ENCODE results near the gene FUNDC1. TPM values are rescaled to one million over a fixed set of nuclear protein-coding genes. Genes with fewer than 3 reads are reported as not detected.
A peak's percentile ranks its signal among the peaks of the same experiment; 100 is the strongest.
"Not testable (repeated sequence)": the region's sequence is repeated elsewhere in the genome, so short reads cannot be mapped to it uniquely, and the experiment has no call there.

FUNDC1 gene
- total RNA-seq, 1 donor from 2014 or later, result 17.0 TPM

DNA sequence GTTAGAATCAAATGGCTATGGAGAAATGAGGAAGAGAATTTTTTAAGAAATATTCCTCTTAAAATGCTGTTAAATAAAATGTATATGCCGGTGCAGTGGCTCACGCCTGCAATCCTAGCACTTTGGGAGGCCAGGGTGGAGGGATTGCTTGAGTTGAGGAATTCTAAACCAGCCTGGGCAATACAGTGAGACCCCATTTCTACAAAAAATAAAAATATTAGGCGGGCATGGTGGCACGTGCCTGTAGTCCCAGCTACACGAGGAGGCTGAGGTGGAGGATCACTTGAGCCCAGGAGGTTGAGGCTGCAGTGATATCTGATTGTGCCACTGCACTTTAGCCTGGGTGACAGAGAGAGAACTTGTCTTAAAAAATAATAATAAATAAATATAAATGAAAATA is 7.9 kb upstream of the FUNDC1 start:
- no peak for FAIRE-seq

DNA sequence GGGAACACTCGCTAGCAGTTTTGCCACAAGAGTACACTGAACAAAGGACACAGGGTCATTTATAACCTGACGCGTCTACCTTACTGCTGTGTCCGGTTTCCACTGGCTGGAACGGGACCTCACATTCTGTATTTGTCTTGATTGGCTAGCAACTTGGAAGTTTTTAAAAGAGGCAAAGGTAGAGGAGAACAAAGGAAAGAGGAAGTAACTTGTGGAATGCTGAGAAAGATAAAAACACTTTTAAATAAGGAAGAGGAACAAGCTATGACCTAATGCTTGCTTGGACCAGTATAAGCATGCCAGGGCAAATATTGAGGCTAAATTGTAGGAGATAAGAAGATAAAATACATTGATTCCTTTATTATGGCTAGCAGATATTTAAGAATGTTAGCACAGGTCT is 2.8 kb upstream of the FUNDC1 start:
- not testable (repeated sequence) for H2AFZ ChIP-seq (ENCODE audit: low read depth, low read length); DNase-seq (ENCODE audit: low read depth); H3K27ac ChIP-seq (ENCODE audit: low read depth, low read length); H4K20me1 ChIP-seq (ENCODE audit: insufficient read depth, low read length); H3K36me3 ChIP-seq (ENCODE audit: insufficient read depth, low read length); H3K9me3 Mint-ChIP-seq (ENCODE audit: unreplicated experiment); H3K36me3 Mint-ChIP-seq (ENCODE audit: low read depth, unreplicated experiment); H3K27me3 ChIP-seq (ENCODE audit: insufficient read depth, low read length); H3K4me1 Mint-ChIP-seq (ENCODE audit: low read depth, unreplicated experiment); FAIRE-seq; H3K9ac ChIP-seq (ENCODE audit: low read length); H3K4me1 ChIP-seq (ENCODE audit: insufficient read depth, low read length); H3K4me2 ChIP-seq (ENCODE audit: low read length); H3K27me3 Mint-ChIP-seq (ENCODE audit: low read depth, unreplicated experiment); H3K4me3 ChIP-seq (ENCODE audit: insufficient read depth, low read depth, low read length); H3K9me3 ChIP-seq (ENCODE audit: insufficient read depth, low read depth, low read length); H3K4me3 Mint-ChIP-seq (ENCODE audit: unreplicated experiment)
- H3K79me2 ChIP-seq (ENCODE audit: insufficient read depth, low read length), result peaks cover 20% of the 10 kb centered on the region
- peak overlapping the region; percentile 10 for H3K27ac Mint-ChIP-seq (ENCODE audit: unreplicated experiment)

More for the DNA sequence above, 7.9 kb upstream of the FUNDC1 start:
- H3K27me3 Mint-ChIP-seq (ENCODE audit: low read depth, unreplicated experiment), result no peaks in the 10 kb centered on the region
- no peaks in the 10 kb centered on the region for H3K27me3 ChIP-seq (ENCODE audit: insufficient read depth, low read length)
- H3K4me3 ChIP-seq (ENCODE audit: insufficient read depth, low read depth, low read length), result no peak overlapping the region
- H3K36me3 ChIP-seq (ENCODE audit: insufficient read depth, low read length), result no peaks in the 10 kb centered on the region
- H3K9me3 Mint-ChIP-seq (ENCODE audit: unreplicated experiment), result no peaks in the 10 kb centered on the region
- H3K36me3 Mint-ChIP-seq (ENCODE audit: low read depth, unreplicated experiment), result no peaks in the 10 kb centered on the region
- H3K9ac ChIP-seq (ENCODE audit: low read length), result no peak overlapping the region
- H3K4me2 ChIP-seq (ENCODE audit: low read length), result no peak overlapping the region
- no peak for TF ChIP-seq EZH2 (IDR thresholded peaks at IDR 0.05; ENCODE audit: insufficient read depth, low read length)
- TF ChIP-seq, protein P1, sequence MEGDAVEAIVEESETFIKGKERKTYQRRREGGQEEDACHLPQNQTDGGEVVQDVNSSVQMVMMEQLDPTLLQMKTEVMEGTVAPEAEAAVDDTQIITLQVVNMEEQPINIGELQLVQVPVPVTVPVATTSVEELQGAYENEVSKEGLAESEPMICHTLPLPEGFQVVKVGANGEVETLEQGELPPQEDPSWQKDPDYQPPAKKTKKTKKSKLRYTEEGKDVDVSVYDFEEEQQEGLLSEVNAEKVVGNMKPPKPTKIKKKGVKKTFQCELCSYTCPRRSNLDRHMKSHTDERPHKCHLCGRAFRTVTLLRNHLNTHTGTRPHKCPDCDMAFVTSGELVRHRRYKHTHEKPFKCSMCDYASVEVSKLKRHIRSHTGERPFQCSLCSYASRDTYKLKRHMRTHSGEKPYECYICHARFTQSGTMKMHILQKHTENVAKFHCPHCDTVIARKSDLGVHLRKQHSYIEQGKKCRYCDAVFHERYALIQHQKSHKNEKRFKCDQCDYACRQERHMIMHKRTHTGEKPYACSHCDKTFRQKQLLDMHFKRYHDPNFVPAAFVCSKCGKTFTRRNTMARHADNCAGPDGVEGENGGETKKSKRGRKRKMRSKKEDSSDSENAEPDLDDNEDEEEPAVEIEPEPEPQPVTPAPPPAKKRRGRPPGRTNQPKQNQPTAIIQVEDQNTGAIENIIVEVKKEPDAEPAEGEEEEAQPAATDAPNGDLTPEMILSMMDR (IDR thresholded peaks at IDR 0.05; ENCODE audit: insufficient read depth, low read depth, low read length), result no peak
- H3K27ac Mint-ChIP-seq (ENCODE audit: unreplicated experiment), result no peak overlapping the region
- H3K4me1 ChIP-seq (ENCODE audit: insufficient read depth, low read length), result no peaks in the 10 kb centered on the region
- H2AFZ ChIP-seq (ENCODE audit: low read depth, low read length), result no peak overlapping the region
- no peak overlapping the region for H3K4me3 Mint-ChIP-seq (ENCODE audit: unreplicated experiment)
- no peaks in the 10 kb centered on the region for H4K20me1 ChIP-seq (ENCODE audit: insufficient read depth, low read length)
- no peak overlapping the region for H3K27ac ChIP-seq (ENCODE audit: low read depth, low read length)
- no peaks in the 10 kb centered on the region for H3K9me3 ChIP-seq (ENCODE audit: insufficient read depth, low read depth, low read length)
- H3K79me2 ChIP-seq (ENCODE audit: insufficient read depth, low read length), result no peaks in the 10 kb centered on the region
- H3K4me1 Mint-ChIP-seq (ENCODE audit: low read depth, unreplicated experiment), result no peaks in the 10 kb centered on the region
- DNase-seq (ENCODE audit: low read depth), result no peak

DNA sequence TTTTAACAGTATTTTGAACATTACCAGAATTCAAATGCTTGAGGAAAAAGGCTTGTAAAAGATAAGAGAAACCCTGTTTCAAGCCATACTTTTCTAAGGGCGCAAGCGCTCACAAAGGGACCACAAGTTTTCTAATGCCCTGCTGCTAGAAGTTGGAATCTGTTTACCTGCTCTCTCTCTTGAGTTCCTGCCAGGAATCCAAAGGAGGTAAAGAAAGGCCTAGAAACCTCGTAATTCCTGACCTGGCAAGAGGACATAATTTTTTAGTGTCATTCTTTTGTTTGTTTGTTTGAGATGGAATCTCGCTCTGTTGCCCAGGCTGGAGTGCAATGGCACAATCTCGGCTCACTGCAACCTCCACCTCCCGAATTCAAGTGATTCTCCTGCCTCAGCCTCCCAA is 1.4 kb upstream of the FUNDC1 start:
- H3K4me2 ChIP-seq (ENCODE audit: low read length), result no peak overlapping the region
- H3K4me1 Mint-ChIP-seq (ENCODE audit: low read depth, unreplicated experiment), result peaks cover 2% of the 10 kb centered on the region
- FAIRE-seq, result no peak
- no peaks in the 10 kb centered on the region for H3K36me3 ChIP-seq (ENCODE audit: insufficient read depth, low read length)
- H3K36me3 Mint-ChIP-seq (ENCODE audit: low read depth, unreplicated experiment), result no peaks in the 10 kb centered on the region
- H2AFZ ChIP-seq (ENCODE audit: low read depth, low read length), result no peak overlapping the region
- no peaks in the 10 kb centered on the region for H3K9me3 ChIP-seq (ENCODE audit: insufficient read depth, low read depth, low read length)
- no peak for DNase-seq (ENCODE audit: low read depth)
- H3K9me3 Mint-ChIP-seq (ENCODE audit: unreplicated experiment), result no peaks in the 10 kb centered on the region
- no peak overlapping the region for H3K27ac Mint-ChIP-seq (ENCODE audit: unreplicated experiment)
- H3K4me3 ChIP-seq (ENCODE audit: insufficient read depth, low read depth, low read length), result no peak overlapping the region
- TF ChIP-seq, protein P1 (IDR thresholded peaks at IDR 0.05; ENCODE audit: insufficient read depth, low read depth, low read length), result no peak
- TF ChIP-seq EZH2 (IDR thresholded peaks at IDR 0.05; ENCODE audit: insufficient read depth, low read length), result no peak
- H4K20me1 ChIP-seq (ENCODE audit: insufficient read depth, low read length), result no peaks in the 10 kb centered on the region
- H3K27ac ChIP-seq (ENCODE audit: low read depth, low read length), result no peak overlapping the region
- H3K79me2 ChIP-seq (ENCODE audit: insufficient read depth, low read length), result peaks cover 20% of the 10 kb centered on the region
- H3K4me1 ChIP-seq (ENCODE audit: insufficient read depth, low read length), result no peaks in the 10 kb centered on the region
- no peaks in the 10 kb centered on the region for H3K27me3 Mint-ChIP-seq (ENCODE audit: low read depth, unreplicated experiment)
- no peaks in the 10 kb centered on the region for H3K27me3 ChIP-seq (ENCODE audit: insufficient read depth, low read length)
- H3K9ac ChIP-seq (ENCODE audit: low read length), result no peak overlapping the region
- H3K4me3 Mint-ChIP-seq (ENCODE audit: unreplicated experiment), result no peak overlapping the region
